HFFc6 (cell line): Measurements from ENCODE around the gene PDE4B. TPM values are rescaled to one million over a fixed set of nuclear protein-coding genes. Genes with fewer than 3 reads are reported as not detected.

ENCODE experiments used
- DNase-seq: peaks from one replicate; pipeline ENCODE4 v3.0.0-alpha.2; 2018
- H3K27ac Mint-ChIP-seq: 2 replicates; pipeline ENCODE4 v1.8.0; 2020; ENCODE audit warnings: mild to moderate bottlenecking, mixed read lengths
- H3K27me3 Mint-ChIP-seq: 2 replicates; pipeline ENCODE4 v1.8.0; 2021; ENCODE audit warnings: mild to moderate bottlenecking, moderate library complexity, mixed read lengths; ENCODE audit not compliant: insufficient read depth
- H3K36me3 Mint-ChIP-seq: 2 replicates; pipeline ENCODE4 v1.8.0; 2021; ENCODE audit warnings: low read depth, mixed read lengths
- H3K4me1 Mint-ChIP-seq: 2 replicates; pipeline ENCODE4 v1.8.0; 2020; ENCODE audit warnings: low read depth, mixed read lengths
- H3K4me3 Mint-ChIP-seq: 2 replicates; pipeline ENCODE4 v1.8.0; 2020; ENCODE audit warnings: mild to moderate bottlenecking, moderate library complexity, mixed read lengths
- H3K9me3 Mint-ChIP-seq: 2 replicates; pipeline ENCODE4 v1.8.0; 2020; ENCODE audit warnings: mild to moderate bottlenecking, mixed read lengths
- CTCF ChIP-seq: fragments of 200-600 bp; sonication (generic); IDR thresholded peaks from 2 replicates; pipeline ENCODE4 v1.5.0; 2021; ENCODE audit warnings: antibody characterized with exemption, mild to moderate bottlenecking
- total RNA-seq, 6 experiments: library from RNA; stranded (reverse); fragmentation: NEBNext Ultra II Directional; extraction: Animal tissue kit (Norgen Biotek cat#: 25700); gene quantifications; 2 replicates in 1 of 6; 3 replicates in 5 of 6; pipeline ENCODE4 v1.2.3, GENCODE V29; 2021

PDE4B gene
- total RNA-seq, 6 experiments from 2014 or later: 34.9 to 57.6 (median 42.8) TPM

GRCh38 chr1:66357478-66358197, 564.9 kb downstream of the PDE4B start:
- Mint-ChIP-seq H3K36me3 (peaks cover 66% of the 10 kb centered on the region), H3K4me1 (peaks cover 92% of the 10 kb centered on the region), H3K27ac (peak overlapping the region; percentile 56), H3K27me3 (peaks cover 8% of the 10 kb centered on the region), H3K4me3 (no peak overlapping the region), H3K9me3 (no peaks in the 10 kb centered on the region)
- no peak for DNase-seq
- TF ChIP-seq CTCF: no peak

GRCh38 chr1:66359269-66359668, 566.6 kb downstream of the PDE4B start:
- TF ChIP-seq CTCF: no peak
- peaks cover 92% of the 10 kb centered on the region for H3K4me1 Mint-ChIP-seq
- H3K27ac Mint-ChIP-seq: peak overlapping the region; percentile 45
- no peak overlapping the region for H3K4me3 Mint-ChIP-seq
- H3K9me3 Mint-ChIP-seq: no peaks in the 10 kb centered on the region
- DNase-seq: no peak
- H3K36me3 Mint-ChIP-seq: peaks cover 72% of the 10 kb centered on the region
- H3K27me3 Mint-ChIP-seq: peaks cover 5% of the 10 kb centered on the region

GRCh38 chr1:66359815-66360214, 567.1 kb downstream of the PDE4B start:
- H3K27me3 Mint-ChIP-seq: peaks cover 6% of the 10 kb centered on the region
- peaks cover 92% of the 10 kb centered on the region for H3K4me1 Mint-ChIP-seq
- H3K36me3 Mint-ChIP-seq: peaks cover 77% of the 10 kb centered on the region
- H3K9me3 Mint-ChIP-seq: no peaks in the 10 kb centered on the region
- no peak for TF ChIP-seq CTCF
- DNase-seq: no peak
- no peak overlapping the region for H3K4me3 Mint-ChIP-seq
- peak overlapping the region; percentile 48; the same call in 1 of the 2 replicates for H3K27ac Mint-ChIP-seq

- peak; percentile 67 for TF ChIP-seq CTCF
- H3K9me3 Mint-ChIP-seq: no peaks in the 10 kb centered on the region
- H3K27ac Mint-ChIP-seq: peak overlapping the region; percentile 48
- DNase-seq: no peak
- peaks cover 81% of the 10 kb centered on the region for H3K36me3 Mint-ChIP-seq
- H3K4me3 Mint-ChIP-seq: no peak overlapping the region
- peaks cover 92% of the 10 kb centered on the region for H3K4me1 Mint-ChIP-seq
- peaks cover 6% of the 10 kb centered on the region for H3K27me3 Mint-ChIP-seq
Observed at GRCh38 chr1:66360285-66360724, 567.6 kb downstream of the PDE4B start.

- H3K4me3 Mint-ChIP-seq: peak overlapping the region; percentile 62
- peak; percentile 89 for DNase-seq
Observed at GRCh38 chr1:66364578-66365391, 572.1 kb downstream of the PDE4B start.

More at GRCh38 chr1:66364578-66365391, 572.1 kb downstream of the PDE4B start:
- peaks cover 86% of the 10 kb centered on the region for H3K36me3 Mint-ChIP-seq
- no peak for TF ChIP-seq CTCF
- H3K4me1 Mint-ChIP-seq: peaks cover 96% of the 10 kb centered on the region
- H3K9me3 Mint-ChIP-seq: no peaks in the 10 kb centered on the region
- peak overlapping the region; percentile 86 for H3K27ac Mint-ChIP-seq
- H3K27me3 Mint-ChIP-seq: peaks cover 8% of the 10 kb centered on the region
